A673 (cell line): Measurements from ENCODE around the gene GAS7.

Experiments
- CTCF ChIP-seq: fragments of 300-800, 200-600 bp; sonication (generic); conservative IDR thresholded peaks from 2 replicates; pipeline ENCODE4 v1.5.1; 2017; ENCODE audit warnings: low read depth, mild to moderate bottlenecking, antibody characterized with exemption, low read length, moderate library complexity, mixed read lengths
- EZH2 ChIP-seq: fragments of 200-600 bp; sonication (generic); IDR thresholded peaks from 2 replicates; pipeline ENCODE4 v1.6.1; 2017; ENCODE audit warnings: borderline replicate concordance, low read depth, mild to moderate bottlenecking, mixed read lengths, antibody characterized with exemption, low read length; ENCODE audit not compliant: poor library complexity, severe bottlenecking

- TF ChIP-seq CTCF = no peak
- no peak for TF ChIP-seq EZH2
Measured at GRCh38 chr17:9874722-9875121, 323.7 kb downstream of the GAS7 start.
